ENCODE measurements around the gene PLEKHG4. TPM values are rescaled to one million over a fixed set of nuclear protein-coding genes. Genes with fewer than 3 reads are reported as not detected.

Gene PLEKHG4
- total and polyA plus RNA-seq, 5 donors from 2014 or later, result 1.4 to 10.0 (median 4.0) TPM

DNA sequence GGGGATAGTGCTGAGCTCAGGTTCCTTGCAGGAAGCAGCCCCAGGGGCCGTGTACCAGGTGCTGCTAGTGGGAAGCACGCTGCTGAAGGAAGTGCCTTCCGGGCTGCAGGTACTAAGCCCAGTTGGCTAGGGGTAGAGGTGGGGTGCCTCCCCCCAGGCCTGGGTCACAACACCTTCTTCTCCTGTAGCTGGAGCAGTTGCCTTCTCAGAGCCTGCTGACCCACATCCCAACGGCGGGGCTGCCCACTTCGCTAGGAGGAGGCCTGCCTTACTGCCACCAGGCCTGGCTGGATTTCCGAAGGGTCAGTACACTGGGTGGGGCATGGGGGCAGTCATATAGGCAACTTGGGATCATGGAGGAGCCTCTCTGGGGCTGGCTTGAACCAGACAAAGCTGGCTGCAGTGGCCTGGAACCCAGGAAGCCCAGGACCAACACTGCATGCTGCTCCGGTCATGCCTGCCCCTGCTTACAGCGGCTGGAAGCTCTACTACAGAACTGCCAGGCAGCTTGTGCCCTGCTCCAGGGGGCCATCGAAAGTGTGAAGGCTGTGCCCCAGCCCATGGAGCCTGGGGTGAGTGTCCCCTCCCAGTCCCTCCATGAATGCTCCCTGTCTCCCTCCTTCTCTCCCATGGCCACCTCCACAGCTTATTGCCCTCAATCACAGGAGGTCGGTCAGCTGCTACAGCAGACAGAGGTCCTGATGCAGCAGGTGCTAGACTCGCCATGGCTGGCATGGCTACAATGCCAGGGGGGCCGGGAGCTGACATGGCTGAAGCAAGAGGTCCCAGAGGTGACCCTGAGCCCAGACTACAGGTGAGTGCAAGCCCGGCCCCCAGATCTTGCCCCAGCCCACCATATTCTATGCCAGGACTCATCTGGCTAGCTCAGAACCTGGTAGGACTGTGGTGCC, 2.5 kb downstream of the PLEKHG4 start:
- Mint-ChIP-seq H3K4me1 (peaks cover 0 to 13% (median 3%) of the 10 kb centered on the region in 4 donors), H3K36me3 (peaks cover 6% of the 10 kb centered on the region), H3K4me3 (peak overlapping the region in 3 of 4 donors; percentile 29 to 71 (median 36)), H3K27me3 (no peaks in the 10 kb centered on the region), H3K9me3 (no peaks in the 10 kb centered on the region), H3K27ac (no peak overlapping the region)
- no peaks in the 10 kb centered on the region for H3K9me3 ChIP-seq (ENCODE audit: control insufficient read depth in 2 of 2, low read length in 2 of 2)
- ATAC-seq (ENCODE audit: low read depth in 2 of 2), result no peak
- no peak overlapping the region for H3K4me3 ChIP-seq (ENCODE audit: low read depth, low read length)
- no peaks in the 10 kb centered on the region for H3K27me3 ChIP-seq (ENCODE audit: control insufficient read depth, insufficient read depth, low read length)
- no peak overlapping the region for H3K27ac ChIP-seq (ENCODE audit: insufficient read depth, low read length, poor library complexity, severe bottlenecking)
- no peak for DNase-seq
- peaks cover 26% of the 10 kb centered on the region for H3K4me1 ChIP-seq (ENCODE audit: control insufficient read depth, insufficient read depth, low read length, poor library complexity, severe bottlenecking)
- no peaks in the 10 kb centered on the region for H3K36me3 ChIP-seq (ENCODE audit: control insufficient read depth, insufficient read depth, low read length)

DNA sequence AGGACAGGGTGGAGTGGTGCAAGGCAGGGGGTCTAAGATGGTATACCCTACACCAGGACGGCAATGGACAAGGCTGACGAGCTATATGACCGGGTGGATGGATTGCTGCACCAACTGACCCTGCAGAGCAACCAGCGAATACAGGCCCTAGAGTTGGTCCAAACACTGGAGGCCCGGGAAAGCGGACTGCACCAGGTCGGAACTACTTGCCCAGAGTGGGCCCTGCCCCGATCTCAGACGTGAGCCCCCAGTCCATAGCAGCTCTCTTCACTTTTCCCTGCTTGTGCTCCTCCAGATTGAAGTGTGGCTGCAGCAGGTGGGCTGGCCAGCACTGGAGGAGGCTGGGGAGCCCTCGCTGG, 3.1 kb downstream of the PLEKHG4 start:
- Mint-ChIP-seq H3K4me1 (peaks cover 0 to 13% (median 2%) of the 10 kb centered on the region in 4 donors), H3K27me3 (no peaks in the 10 kb centered on the region), H3K4me3 (no peak overlapping the region), H3K36me3 (peaks cover 6% of the 10 kb centered on the region), H3K27ac (no peak overlapping the region), H3K9me3 (no peaks in the 10 kb centered on the region)
- Histone ChIP-seq H3K9me3 (ENCODE audit: control insufficient read depth in 2 of 2, low read length in 2 of 2) (no peaks in the 10 kb centered on the region), H3K4me1 (ENCODE audit: control insufficient read depth, insufficient read depth, low read length, poor library complexity, severe bottlenecking) (peaks cover 25% of the 10 kb centered on the region), H3K4me3 (ENCODE audit: low read depth, low read length) (no peak overlapping the region), H3K36me3 (ENCODE audit: control insufficient read depth, insufficient read depth, low read length) (no peaks in the 10 kb centered on the region), H3K27me3 (ENCODE audit: control insufficient read depth, insufficient read depth, low read length) (no peaks in the 10 kb centered on the region), H3K27ac (ENCODE audit: insufficient read depth, low read length, poor library complexity, severe bottlenecking) (no peak overlapping the region)
- ATAC-seq (ENCODE audit: low read depth in 2 of 2) (no peak), DNase-seq (no peak)

DNA sequence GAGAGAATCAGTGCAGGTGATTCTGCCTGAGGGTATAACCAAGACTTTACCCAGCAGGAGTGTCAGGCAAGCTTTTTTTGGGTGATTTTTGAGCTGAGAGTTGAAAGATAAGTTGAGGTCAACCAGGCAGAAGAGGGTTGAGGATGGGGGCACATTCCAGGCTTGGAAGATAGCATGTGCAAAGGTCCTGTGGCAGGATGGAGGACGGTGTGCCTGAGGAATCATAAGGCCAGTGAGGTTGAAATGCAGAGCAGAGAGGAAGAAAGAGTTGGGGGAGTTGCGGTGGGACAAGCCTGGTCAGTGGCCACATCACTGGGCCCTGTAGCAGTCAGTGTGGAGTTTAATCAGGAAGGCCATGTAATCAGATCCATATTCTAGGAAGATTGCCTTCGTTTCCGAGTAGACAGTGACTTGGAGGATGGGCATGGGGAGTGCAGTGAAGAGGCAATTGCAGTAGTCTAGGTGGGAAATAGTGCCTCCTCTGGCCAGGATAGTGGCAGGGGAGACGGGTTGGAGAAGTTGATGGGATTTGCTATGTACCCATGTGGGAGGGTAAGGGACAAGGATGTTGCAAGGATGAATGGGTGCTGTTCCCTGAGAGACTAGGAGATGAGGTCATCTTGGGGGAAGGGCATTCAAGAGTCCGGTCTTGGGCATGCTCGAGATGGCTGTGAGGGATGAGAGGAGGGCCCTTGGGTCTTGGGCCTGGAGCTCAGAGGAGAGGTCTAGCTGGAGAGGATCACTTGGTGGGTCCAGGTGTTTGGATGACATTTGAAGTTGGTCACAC, 3.9 kb downstream of the PLEKHG4 start:
- Histone ChIP-seq H3K27ac (ENCODE audit: insufficient read depth, low read length, poor library complexity, severe bottlenecking) (no peak overlapping the region), H3K36me3 (ENCODE audit: control insufficient read depth, insufficient read depth, low read length) (no peaks in the 10 kb centered on the region), H3K4me1 (ENCODE audit: control insufficient read depth, insufficient read depth, low read length, poor library complexity, severe bottlenecking) (peaks cover 17% of the 10 kb centered on the region), H3K4me3 (ENCODE audit: low read depth, low read length) (no peak overlapping the region), H3K9me3 (ENCODE audit: control insufficient read depth in 2 of 2, low read length in 2 of 2) (no peaks in the 10 kb centered on the region), H3K27me3 (ENCODE audit: control insufficient read depth, insufficient read depth, low read length) (no peaks in the 10 kb centered on the region)
- Mint-ChIP-seq H3K36me3 (peaks cover 6% of the 10 kb centered on the region), H3K4me3 (peak overlapping the region in 1 of 4 donors; percentile 57), H3K4me1 (peaks cover 0 to 6% (median 0%) of the 10 kb centered on the region in 4 donors), H3K27me3 (no peaks in the 10 kb centered on the region), H3K9me3 (no peaks in the 10 kb centered on the region), H3K27ac (peak overlapping the region in 1 of 3 donors; percentile 12)
- DNase-seq (no peak), ATAC-seq (ENCODE audit: low read depth in 2 of 2) (no peak)

DNA sequence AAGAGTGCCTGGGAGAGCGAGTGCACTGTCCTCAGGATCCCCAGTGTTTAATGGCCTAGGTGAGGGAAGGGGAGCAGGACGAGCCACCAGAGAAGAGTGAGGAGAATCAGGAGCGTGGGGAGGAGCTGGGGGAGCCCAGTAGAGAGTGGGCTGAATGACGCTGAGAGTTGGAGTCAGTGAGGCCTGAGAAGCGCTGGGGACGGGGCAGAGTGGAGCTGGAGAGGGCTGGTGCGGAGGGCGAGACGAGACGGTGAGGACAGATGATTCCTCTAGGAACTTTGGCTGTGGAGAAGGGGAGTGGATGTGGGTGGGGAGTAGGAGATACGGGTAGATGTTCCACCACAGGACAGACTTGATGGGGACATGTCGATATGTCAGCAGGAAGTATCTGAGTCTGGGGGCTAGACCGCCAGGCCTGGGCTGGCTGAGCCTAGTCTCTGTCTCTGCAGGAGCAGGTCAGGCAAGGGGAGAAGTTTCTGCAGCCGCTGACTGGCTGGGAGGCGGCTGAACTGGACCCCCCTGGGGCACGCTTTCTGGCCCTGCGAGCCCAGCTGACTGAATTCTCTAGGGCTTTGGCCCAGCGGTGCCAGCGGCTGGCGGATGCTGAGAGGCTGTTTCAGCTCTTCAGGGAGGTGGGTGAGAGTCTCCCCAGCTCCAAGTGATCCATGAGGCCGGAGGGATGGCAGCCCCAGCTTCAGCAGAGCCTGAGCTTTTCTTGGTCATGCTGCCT, 4.7 kb downstream of the PLEKHG4 start:
- H3K4me3 ChIP-seq (ENCODE audit: low read depth, low read length), result no peak overlapping the region
- Mint-ChIP-seq H3K27me3 (no peaks in the 10 kb centered on the region), H3K4me3 (peak overlapping the region in 1 of 4 donors; percentile 57), H3K4me1 (no peaks in the 10 kb centered on the region), H3K9me3 (no peaks in the 10 kb centered on the region), H3K36me3 (peaks cover 6% of the 10 kb centered on the region), H3K27ac (peak overlapping the region in 1 of 3 donors; percentile 12)
- DNase-seq (no peak), ATAC-seq (ENCODE audit: low read depth in 2 of 2) (no peak)
- no peaks in the 10 kb centered on the region for H3K9me3 ChIP-seq (ENCODE audit: control insufficient read depth in 2 of 2, low read length in 2 of 2)
- H3K36me3 ChIP-seq (ENCODE audit: control insufficient read depth, insufficient read depth, low read length), result no peaks in the 10 kb centered on the region
- H3K4me1 ChIP-seq (ENCODE audit: control insufficient read depth, insufficient read depth, low read length, poor library complexity, severe bottlenecking), result peaks cover 9% of the 10 kb centered on the region
- no peak overlapping the region for H3K27ac ChIP-seq (ENCODE audit: insufficient read depth, low read length, poor library complexity, severe bottlenecking)
- H3K27me3 ChIP-seq (ENCODE audit: control insufficient read depth, insufficient read depth, low read length), result no peaks in the 10 kb centered on the region

DNA sequence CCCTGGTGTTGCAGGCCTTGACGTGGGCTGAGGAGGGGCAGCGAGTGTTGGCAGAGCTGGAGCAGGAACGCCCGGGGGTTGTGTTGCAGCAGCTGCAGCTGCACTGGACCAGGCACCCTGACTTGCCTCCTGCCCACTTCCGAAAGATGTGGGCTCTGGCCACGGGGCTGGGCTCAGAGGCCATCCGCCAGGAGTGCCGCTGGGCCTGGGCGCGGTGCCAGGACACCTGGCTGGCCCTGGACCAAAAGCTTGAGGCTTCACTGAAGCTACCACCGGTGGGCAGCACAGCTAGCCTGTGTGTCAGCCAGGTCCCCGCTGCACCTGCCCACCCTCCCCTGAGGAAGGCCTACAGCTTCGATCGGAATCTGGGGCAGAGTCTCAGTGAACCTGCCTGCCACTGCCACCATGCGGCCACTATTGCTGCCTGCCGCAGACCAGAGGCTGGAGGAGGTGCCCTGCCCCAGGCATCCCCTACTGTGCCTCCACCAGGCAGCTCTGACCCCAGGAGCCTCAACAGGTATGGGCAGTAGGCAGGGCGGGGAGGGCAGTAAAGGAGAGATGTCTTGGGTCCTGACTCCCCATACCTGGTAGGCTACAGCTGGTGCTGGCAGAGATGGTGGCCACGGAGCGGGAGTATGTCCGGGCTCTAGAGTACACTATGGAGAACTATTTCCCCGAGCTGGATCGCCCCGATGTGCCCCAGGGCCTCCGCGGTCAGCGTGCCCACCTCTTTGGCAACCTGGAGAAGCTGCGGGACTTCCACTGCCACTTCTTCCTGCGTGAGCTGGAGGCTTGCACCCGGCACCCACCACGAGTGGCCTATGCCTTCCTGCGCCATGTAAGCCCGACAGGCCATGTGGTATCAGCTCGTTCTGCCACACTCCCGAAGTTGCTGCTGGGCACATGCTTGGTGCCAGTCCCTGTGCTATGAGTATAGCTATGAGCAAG, 5.6 kb downstream of the PLEKHG4 start:
- H3K9me3 ChIP-seq (ENCODE audit: control insufficient read depth in 2 of 2, low read length in 2 of 2), result no peaks in the 10 kb centered on the region
- no peak overlapping the region for H3K27ac ChIP-seq (ENCODE audit: insufficient read depth, low read length, poor library complexity, severe bottlenecking)
- peaks cover 6% of the 10 kb centered on the region for H3K36me3 Mint-ChIP-seq
- peaks cover 3% of the 10 kb centered on the region for H3K4me1 ChIP-seq (ENCODE audit: control insufficient read depth, insufficient read depth, low read length, poor library complexity, severe bottlenecking)
- no peak for DNase-seq
- H3K4me3 ChIP-seq (ENCODE audit: low read depth, low read length), result no peak overlapping the region
- no peak for ATAC-seq (ENCODE audit: low read depth in 2 of 2)
- H3K4me3 Mint-ChIP-seq, result no peak overlapping the region
- no peaks in the 10 kb centered on the region for H3K27me3 Mint-ChIP-seq
- H3K27ac Mint-ChIP-seq, result peak overlapping the region in 2 of 3 donors; percentile 24 to 37
- no peaks in the 10 kb centered on the region for H3K36me3 ChIP-seq (ENCODE audit: control insufficient read depth, insufficient read depth, low read length)
- H3K4me1 Mint-ChIP-seq, result peaks cover 0 to 3% (median 0%) of the 10 kb centered on the region in 4 donors
- no peaks in the 10 kb centered on the region for H3K27me3 ChIP-seq (ENCODE audit: control insufficient read depth, insufficient read depth, low read length)
- H3K9me3 Mint-ChIP-seq, result no peaks in the 10 kb centered on the region

DNA sequence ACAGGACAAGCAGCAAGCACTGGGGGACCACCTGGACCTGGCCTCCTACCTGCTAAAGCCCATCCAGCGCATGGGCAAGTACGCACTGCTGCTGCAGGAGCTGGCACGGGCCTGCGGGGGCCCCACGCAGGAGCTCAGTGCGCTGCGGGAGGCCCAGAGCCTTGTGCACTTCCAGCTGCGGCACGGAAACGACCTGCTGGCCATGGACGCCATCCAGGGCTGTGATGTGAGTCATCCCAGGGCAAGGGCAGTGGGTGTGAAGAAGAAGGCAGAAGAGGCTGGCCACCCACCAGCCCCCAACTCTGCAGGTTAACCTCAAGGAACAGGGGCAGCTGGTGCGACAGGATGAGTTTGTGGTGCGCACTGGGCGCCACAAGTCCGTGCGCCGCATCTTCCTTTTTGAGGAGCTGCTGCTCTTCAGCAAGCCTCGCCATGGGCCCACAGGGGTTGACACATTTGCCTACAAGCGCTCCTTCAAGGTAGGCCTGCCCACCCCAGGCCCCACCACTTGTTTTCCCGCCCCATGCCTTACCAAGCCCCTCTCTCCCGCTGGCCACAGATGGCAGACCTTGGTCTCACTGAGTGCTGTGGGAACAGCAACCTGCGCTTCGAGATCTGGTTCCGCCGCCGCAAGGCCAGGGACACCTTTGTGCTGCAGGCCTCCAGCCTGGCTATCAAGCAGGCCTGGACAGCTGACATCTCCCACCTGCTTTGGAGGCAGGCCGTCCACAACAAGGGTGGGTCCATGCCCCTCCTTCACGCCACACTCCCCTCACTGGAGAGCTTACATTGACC, 7.3 kb downstream of the PLEKHG4 start:
- no peak overlapping the region for H3K4me3 Mint-ChIP-seq
- ATAC-seq (ENCODE audit: low read depth in 2 of 2), result no peak
- H3K4me1 Mint-ChIP-seq, result peaks cover 0 to 3% (median 0%) of the 10 kb centered on the region in 4 donors
- no peaks in the 10 kb centered on the region for H3K27me3 Mint-ChIP-seq
- H3K27ac ChIP-seq (ENCODE audit: insufficient read depth, low read length, poor library complexity, severe bottlenecking), result no peak overlapping the region
- no peak overlapping the region for H3K27ac Mint-ChIP-seq
- no peaks in the 10 kb centered on the region for H3K36me3 ChIP-seq (ENCODE audit: control insufficient read depth, insufficient read depth, low read length)
- no peak overlapping the region for H3K4me3 ChIP-seq (ENCODE audit: low read depth, low read length)
- no peaks in the 10 kb centered on the region for H3K4me1 ChIP-seq (ENCODE audit: control insufficient read depth, insufficient read depth, low read length, poor library complexity, severe bottlenecking)
- H3K9me3 Mint-ChIP-seq, result no peaks in the 10 kb centered on the region
- H3K36me3 Mint-ChIP-seq, result peaks cover 6% of the 10 kb centered on the region
- H3K9me3 ChIP-seq (ENCODE audit: control insufficient read depth in 2 of 2, low read length in 2 of 2), result no peaks in the 10 kb centered on the region
- no peak for DNase-seq
- no peaks in the 10 kb centered on the region for H3K27me3 ChIP-seq (ENCODE audit: control insufficient read depth, insufficient read depth, low read length)
